AG08395 (cell line): ENCODE results near the gene PAOX.
A peak's percentile ranks its signal among the peaks of the same experiment; 100 is the strongest.

Experiments
- DNase-seq: peaks from one replicate; pipeline ENCODE4 v3.0.0; 2012; ENCODE audit warnings: mixed read lengths, low spot score

Gene PAOX

DNA sequence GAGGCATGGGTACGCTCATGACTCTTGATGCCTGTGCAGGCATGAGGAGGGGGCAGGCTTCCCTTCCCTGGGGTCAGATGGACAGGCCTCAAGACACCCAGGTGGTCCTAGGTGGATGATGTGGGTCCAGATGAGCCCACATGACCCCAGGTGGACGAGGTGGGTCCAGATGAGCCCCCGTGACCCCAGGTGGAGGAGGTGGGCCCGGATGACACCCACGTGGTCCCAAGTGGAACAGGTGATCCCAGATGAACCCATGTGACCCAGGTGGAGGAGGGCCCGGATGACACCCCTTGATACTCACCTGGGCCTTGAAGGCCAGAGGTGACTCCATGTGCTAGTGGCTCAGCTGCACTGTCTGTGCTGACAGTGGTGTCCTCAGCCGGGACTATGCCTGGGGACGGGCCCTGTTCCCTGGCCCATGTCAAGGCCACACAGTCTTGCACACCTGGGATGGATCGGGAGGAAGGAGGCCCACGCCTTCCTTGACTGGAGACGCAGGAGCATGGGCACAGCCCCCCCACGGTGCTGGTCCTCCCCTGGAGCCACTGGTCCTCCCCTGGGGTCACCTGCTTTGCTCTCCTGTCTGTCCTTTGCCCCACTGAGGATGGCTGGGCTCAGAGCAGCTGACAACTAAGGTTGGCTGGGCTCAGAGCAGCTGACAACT, 28.6 kb upstream of the PAOX start:
- DNase-seq = no peak

DNA sequence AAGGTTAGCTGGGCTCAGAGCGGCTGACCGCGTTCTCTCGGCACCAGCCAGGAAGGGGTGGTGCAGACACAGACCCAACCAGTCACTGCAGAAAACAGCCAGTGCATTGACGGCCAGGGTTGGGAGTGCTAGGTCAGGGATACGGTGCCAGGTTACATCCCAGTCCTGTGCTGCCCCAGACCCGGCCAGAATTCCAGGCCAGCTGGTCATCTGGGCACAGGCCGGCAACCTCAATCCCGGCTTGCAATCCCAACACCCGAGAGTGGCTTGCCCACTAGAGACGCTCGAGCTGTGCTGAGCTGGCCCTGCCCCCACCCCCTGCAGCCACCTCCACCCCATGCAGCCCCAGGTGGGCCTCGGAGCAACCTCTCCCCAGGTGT, 28.1 kb upstream of the PAOX start:
- no peak for DNase-seq

DNA sequence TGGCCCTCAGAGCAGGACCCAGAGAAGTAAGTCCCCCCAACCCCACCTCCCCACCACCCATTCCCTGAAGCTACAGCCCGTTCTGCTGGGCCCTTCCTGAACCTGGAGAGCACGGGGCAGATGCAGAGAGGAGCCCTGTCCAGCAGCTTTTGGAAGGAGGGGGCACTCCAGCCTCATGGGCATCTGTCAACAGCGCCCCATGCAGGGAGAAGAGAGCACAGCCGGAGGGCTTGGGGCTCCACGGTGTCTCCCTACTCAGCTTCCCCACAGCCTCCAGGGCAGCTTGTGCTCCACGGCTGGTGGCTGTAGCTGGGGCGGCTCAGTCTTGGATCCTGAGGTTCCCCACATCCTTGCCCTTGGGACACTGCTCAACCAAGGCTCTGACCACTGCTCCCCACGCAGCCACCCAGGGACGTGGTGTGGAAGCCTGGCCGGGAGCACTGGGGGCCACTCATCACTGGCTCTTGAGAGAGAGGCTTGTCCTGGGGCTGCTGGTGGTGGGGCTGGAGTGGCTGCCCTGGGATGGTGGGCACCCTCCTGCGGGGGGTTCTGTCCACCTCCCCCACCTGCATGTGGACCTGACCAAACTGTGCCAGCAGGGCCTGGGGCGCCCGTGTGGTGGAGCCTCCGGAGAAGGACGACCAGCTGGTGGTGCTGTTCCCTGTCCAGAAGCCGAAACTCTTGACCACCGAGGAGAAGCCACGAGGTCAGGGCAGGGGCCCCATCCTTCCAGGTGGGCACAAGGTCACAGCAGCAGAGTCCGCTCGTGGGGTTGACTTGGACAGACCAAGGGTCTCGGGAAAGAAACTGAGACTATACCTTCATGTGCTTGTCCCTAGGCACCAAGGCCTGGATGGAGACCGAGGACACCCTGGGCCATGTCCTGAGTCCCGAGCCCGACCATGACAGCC, 27.4 kb upstream of the PAOX start:
- DNase-seq = no peak

DNA sequence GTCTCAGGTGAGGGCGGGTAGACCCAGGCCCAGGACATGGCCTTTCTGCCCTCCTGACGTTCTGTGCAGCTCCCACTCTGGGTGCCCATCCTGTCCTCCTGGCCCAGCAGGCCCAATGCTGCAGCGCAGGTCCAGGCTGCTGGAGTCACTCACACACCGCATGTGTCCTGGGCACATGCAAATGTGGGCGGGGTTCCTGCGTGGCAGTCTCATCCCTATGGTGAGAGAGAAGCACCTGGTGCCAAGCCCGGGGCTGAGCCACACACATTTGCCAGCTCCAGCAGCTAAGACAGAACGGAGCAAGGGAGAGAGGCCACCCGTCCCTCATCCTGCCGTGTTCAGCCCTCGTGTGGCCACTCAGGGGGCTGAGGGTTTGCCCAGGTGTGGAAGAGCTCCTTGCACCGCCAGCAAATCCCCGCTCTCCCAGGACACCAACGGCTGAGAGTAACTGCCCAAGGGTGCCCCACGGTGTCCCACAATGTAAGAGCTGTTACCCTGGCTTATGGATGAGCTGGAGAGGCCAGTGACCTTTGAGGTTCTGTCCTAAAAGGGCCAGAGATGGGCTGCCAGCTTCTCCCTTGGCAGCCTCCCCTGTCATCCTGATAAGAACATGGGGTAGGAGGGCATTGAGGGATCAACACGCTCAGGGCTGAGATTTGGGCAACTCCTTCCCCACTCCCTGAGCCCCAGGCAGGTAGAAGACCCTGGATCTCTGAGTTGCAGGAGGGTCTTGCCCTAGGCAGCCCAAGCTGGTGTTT, 25.7 kb upstream of the PAOX start:
- no peak for DNase-seq

DNA sequence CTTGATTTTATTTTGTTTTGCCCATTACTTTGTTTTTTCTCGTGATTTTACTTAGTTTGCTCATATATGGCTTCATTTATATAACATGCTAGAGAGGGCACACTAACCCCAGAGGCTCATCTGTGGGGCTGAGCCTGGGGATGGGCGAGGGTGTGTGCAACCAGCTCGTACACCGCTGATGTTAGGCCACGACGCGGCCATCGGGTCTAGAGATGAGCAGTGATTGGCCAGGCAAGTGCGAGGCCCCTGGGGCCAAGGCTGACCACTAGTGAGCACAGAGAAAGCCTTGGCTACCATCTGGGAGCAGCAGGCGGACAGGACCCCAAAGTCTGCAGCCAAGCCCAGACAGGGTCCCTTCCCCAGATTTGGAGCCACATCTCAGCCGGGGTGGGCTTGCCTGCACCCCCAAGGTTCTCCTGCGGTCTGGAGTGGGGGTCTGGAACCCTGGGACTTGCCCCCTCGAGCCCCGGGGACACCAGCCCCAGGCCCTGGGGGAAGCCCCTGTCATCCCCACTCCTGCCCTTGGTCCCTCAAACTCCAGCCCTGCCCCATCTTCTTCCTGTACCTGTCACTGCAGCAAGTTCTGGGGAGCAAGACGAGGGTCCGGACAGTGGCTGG, 25.0 kb upstream of the PAOX start:
- DNase-seq = no peak

DNA sequence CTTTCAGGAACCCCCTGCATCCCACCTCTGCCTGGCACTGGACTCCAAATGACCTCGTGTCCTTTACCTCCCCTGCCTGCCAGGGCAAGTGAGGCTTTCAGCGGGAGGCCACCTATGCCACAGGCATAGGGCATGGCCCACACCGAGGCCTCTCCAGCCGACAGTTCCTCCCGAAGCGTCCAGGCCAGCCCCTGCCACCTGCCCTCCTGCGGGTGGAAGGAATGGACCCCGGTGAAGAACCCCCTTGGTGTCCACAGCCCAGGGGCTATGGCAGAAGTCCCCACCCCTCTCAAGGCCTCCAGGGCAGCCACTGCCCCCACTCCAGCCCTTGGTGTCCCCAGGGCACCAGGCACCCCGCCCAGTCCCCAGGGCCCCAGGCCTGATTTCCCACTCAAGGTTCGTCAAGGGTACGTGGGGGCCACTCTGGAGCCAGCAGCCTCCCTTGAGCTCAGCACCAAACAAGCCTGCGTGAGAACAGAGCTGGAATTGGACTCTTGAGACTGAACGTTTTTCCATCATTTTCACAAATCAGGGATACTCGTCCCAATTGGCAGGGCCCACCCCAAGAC, 24.3 kb upstream of the PAOX start:
- DNase-seq = no peak

DNA sequence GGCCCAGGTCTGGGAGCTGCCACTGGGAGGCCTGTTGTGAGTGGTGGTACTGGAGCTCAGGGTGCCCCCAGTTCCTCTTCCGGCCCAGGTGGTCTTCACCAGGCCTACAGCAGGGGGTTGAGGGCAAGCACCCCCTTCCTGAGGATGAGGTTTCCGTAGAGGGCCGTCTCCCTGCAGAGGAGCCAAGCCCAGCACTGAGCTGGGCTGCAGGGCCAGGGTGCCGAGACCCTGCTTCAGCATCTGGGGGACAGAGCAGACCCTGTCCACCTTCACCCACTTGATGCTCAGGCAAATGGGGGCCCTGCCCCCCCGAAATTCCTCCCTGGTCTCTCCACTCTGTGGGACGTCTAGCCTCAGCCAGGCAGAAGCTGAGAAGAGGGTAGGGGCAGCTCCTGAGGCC, 23.8 kb upstream of the PAOX start:
- no peak for DNase-seq

DNA sequence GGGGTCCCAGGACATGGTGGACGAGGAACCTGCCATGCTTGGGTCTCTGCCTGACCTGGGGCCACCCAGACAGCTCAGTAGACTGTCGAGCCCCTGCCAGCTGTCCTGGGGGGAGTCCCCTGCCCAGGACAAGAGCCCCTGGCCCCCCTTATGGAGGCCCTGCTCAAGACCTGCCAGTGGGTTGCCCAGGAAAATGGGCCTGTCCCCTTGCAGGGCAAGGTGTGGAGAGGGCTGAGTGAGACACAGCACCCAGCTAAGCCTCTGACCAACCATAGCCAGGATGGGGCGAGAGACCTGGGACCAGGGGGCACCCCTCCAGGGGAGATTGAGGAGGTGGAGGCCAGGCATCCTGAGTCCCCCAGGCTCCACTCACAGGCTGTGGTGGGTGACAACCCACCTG, 23.1 kb upstream of the PAOX start:
- no peak for DNase-seq

DNA sequence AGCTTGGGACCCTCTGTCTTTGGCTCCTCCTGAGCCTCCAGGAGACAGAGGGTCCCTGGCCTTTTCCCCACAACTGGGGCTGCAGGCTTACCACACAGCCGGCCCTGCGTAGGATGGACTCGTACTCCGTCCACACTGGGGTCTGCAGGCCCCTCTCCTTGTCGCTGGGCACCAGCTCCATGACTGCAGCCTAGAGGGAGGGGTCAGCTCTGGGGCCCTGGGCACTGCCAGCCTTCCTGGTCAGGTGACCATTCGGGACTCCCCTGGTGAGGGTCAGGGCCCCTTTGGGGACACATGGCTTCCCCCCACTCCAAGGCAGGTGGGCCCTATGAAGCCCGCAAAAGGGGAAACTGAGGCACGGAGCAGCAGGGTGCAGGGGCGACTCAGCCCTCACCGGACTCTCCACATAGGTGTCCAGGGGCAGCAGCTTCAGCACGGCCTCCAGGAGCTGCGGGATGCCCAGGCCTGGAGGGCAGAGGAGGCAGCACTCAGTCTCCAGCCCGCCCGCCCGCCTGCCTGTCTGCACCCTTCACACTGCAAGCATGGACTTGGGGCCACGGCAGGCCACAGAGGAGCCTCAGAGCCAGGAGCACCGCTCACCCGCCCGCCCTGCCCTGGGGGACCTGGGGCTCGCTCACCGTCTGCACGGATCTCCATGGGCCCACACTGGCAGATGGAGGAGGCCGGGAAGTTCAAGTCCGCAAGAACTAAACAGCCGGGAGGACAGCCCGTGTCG, 22.3 kb upstream of the PAOX start:
- no peak for DNase-seq

DNA sequence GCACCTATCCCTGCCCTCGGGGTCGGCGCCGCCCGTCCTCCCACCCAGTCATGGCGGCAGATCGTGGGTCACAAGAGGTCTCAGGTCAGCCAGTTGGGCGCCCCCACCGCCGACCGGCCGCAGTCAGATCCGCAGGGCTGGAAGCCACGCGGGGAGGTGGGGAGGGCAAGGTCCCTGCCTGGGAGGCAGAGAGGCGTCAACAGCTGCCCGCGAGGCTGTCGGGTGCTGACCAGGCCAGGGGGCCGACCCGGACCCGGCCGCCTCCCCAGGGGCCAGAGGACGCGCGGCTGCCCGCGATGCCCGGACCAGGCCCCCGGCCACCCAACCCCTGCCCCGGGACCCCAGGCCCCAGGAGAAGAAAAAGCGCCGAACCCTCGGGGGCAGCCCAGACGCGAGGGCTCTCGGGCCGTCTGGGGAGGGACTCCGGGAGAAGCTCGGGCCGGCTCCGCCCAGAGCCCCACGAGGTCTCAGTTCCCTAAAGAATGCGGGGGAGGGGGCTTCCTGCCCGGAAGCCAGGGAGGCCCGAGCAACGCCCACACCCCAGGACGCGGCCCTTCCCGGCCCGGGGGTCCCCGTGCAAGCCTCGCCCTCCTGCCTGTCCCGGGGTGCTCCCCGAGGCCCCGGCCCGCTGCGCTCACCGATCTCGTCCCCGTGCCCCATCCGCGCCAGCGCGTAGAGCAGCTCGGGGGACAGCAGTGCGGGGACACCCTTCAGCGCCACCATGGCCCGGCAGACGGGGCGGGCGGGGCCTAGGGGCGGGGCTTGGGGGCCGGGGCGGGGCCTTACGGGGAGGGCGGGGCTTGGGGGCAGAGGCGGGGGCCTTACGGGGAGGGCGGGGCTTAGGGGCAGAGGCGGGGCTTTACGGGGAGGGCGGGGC, 21.5 kb upstream of the PAOX start, which contains the start of gene FUOM:
TSS of gene FUOM (minus strand) at position 735 of the 877 bp plus-strand sequence. CDS start at position 723, 12 bp downstream.
- peak; percentile 92 for DNase-seq

DNA sequence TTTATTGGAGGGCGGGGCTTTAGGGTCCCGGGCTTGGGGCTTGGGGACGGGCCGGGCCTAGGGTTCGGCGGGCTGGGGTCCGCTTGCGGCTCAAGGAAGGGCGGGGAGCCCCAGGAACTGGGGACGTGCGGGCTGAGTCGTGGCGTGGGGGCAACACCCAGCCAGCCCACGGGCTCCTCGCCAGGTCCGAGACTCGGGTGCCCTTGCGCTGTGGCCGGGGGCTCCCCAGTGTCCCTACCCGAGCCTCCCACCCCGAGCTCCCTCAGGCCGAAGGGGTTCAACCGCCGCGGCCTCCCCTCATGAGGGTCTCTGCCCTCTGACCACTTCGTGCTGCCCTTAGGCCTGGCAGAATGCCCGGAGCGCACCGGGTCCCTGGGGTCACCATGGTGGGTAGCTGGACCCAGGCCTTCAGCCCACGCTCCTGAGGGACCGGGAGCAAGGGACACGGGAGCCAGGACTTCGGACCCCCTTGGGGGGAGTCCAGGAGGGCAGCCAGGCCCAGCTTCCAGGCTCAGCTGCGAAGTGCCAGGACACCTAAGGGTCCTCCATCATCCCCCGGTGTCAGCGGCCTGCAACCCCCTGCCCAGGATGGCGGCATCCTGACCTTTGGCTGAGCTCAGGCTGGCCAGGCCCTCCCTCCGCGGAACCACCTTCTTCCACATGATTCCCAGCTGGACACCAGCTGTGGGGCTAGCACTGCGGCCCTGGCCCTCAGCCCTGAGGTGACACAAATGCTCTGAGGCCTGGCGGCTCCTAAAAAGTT, 20.7 kb upstream of the PAOX start:
- DNase-seq = peak; percentile 33

DNA sequence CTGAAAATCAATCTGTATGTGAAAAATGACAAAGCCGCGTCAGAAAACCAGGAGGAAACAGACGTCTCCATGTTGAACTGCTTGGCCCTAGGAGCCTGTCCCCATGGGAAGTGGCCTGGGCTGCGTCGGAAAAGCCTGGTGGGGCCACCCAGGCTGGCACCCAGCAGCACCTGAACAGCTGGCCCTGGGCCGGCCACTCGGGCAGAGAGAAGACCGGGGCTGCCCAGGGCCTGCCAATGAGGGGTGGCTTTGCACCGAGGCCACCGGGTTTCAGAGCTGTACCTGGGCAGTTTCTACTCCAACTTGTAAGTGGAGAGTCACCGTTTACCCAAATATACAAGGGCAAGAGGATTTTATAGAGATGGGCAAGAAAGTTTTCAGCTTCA, 20.1 kb upstream of the PAOX start:
- no peak for DNase-seq

DNA sequence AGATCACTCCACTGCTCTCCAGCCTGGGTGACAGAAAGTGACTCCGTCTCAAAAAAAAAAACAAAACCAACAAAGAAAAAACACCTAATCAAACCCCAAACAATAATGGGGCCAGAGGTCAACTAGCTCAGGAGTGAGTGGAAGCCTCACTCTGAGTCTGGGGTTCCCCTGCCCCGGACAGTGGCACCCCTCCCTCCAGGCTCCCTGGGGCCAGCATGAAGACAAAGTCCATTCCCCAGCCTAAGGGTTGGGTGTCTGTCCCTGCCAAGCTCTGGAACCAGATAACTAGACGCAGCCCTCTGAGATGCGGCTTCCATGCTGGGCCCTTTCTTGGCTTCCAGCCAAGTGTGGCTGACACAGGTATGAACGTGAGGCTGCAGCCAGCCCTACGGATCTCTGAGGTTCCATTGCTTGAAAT, 19.5 kb upstream of the PAOX start:
- no peak for DNase-seq

DNA sequence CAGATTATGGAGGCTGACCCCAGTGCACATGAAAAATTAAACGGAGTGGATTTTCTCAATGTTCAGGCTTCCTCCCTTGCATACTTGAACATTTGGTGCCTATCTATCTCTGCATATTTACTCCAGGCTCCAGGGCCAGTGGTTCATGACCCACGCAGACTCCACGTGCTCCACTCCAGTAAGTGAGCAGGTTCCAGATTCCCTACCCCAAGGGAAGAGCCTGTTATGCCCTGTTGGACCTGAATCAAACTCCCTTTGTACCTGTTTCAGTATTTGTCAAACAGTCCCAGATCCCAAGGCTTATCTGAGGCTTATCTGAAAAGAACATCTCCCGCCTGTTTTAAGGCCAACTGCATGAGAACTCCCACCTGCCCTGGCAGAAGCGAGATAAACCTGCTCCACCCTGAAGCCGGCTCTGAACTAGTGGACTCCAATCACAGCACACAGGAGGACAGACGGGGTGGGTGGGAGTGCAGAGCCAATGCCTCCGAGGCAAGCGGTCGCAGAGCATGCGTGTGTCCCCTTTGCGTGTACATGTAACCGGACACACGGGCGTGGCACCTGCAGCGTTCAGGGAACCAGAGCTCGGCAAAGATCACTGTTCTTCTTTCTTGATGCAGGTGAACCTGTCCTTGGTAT, 19.0 kb upstream of the PAOX start:
- DNase-seq = no peak

DNA sequence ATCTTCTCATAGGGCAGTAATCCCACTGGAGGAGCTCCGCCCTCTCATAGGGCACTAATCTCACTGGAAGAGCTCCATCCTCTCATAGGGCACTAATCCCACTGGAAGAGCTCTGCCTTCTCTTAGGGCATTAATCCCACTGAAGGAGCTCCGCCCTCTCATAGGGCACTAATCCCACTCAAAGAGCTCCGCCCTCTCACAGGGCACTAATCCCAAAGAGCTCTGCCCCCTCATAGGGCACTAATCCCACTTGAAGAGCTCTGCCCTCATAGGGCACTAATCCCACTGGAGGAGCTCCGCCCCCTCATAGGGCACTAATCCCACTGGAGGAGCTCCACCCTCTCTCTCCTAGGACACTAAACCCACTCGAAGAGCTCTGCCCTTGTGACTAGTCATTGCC, 17.8 kb upstream of the PAOX start:
- no peak for DNase-seq

DNA sequence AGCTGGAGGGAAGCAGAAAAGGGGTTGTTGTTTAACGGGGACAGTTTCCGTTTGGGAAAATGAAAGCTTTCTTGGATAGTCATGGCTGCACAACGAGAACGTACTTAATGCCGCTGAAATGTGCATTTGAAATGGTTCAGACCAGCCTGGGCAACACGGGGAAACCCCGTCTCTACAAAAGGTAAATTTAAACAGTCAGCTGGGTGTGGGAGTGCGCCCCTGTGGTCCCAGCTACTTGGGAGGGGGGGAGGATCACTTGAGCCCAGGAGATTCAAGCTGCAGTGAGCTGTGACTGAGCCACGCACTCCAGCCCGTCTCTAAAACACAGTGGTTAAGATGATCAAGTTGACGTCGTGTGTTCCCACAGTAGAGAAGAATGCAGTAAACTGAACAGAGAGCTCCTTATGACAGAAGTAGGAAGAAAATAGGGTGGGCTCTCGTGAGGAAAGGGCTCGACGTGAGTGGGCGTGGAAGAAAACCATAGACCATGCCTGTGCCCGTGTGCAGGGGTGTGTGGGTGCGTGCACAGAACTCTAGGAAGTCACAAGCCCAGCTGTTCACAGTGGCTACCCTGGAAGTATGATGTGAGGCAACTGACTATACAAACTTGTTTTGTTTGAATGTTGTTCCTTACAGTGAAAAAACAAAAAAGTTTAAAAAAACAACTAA, 17.2 kb upstream of the PAOX start:
- no peak for DNase-seq

DNA sequence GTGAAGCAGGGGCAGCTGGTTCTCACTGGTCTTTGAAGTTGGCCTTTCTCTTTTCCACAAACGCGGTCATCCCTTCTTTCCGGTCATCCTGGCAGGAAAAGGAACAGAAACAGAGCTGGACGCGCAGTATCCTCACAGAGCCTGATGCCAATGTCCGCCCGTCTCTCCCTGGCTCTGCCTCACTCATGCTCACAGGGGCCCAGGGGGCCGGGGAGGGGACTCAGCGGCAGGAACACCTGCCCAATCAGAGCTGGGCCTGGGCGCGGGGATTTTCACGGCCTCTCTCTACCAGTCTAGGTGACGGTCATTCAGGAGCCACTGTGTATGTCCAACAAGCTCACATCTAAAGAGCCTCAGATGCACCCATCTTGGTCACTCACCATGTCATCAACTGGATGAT, 16.2 kb upstream of the PAOX start:
- DNase-seq = no peak

DNA sequence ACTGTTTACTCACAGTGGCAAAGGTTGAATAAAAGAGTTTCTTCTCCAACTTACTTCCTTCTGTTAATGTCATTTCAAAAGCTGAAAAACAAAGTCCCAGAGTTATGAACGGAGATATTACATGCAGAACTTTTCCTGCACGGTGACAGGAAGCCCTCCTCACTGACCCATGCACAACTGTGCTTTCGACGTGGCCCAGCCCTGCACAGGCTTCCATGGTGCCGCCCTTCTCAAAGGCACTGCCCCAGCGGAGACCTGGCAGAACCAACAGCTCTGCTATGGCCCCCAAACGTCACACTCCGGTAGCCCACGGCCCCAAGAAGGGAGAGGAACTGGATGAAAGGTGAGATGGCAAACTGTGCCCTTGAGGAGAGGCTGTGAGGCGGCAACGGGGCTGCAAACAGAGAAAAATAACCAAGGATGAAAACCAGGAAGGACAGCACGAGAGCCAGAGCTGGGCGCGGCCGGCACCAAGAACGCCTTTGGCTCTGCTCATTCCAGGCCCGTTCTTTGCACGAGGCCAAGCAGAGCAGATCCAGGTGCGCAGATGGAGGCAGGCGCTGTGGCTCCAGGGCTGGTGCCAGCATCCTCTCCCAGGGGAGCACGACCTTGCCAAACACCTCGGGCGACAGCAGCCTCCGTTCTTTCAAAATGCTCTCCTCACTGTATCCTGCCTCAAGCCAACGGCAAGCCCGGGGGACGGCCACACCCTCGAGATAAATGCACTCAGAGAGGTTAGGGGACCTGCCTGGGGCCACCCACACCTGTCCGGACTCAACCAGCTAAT, 14.2 kb upstream of the PAOX start:
- no peak for DNase-seq
